ENCODE data around the gene MOB3A.
"Not testable (repeated sequence)": the region's sequence is repeated elsewhere in the genome, so short reads cannot be mapped to it uniquely, and the experiment has no call there.

The MOB3A gene

GRCh38 chr19:2108251-2109016, 12.3 kb upstream of the MOB3A start:
- no peak for DNase-seq

- no peak for DNase-seq
Observed at GRCh38 chr19:2103045-2103707, 7.0 kb upstream of the MOB3A start.

- no peak for DNase-seq
Observed at GRCh38 chr19:2101417-2102335, 5.5 kb upstream of the MOB3A start.

- no peak for DNase-seq
Observed at GRCh38 chr19:2100719-2101061, 4.6 kb upstream of the MOB3A start.

- DNase-seq: no peak
Observed at GRCh38 chr19:2099937-2100718, 4.0 kb upstream of the MOB3A start.

- DNase-seq: no peak
Observed at GRCh38 chr19:2099054-2099501, 3.0 kb upstream of the MOB3A start.

- no peak for DNase-seq
Observed at GRCh38 chr19:2097886-2098327, 1.8 kb upstream of the MOB3A start.

GRCh38 chr19:2097203-2097885, 1.2 kb upstream of the MOB3A start:
- peak; percentile 9 for DNase-seq

GRCh38 chr19:2096480-2097202, 515 bp upstream of the MOB3A start, which contains the start of gene IZUMO4:
TSS of gene IZUMO4 (plus strand) at chr19:2096915. CDS start at chr19:2096946, 31 bp downstream.
- DNase-seq: peak; percentile 99

- not testable (repeated sequence) for DNase-seq
Observed at GRCh38 chr19:2091926-2092525, 4.1 kb downstream of the MOB3A start.

GRCh38 chr19:2089727-2090053, 6.4 kb downstream of the MOB3A start:
- DNase-seq: no peak

- DNase-seq: no peak
Observed at GRCh38 chr19:2089001-2089711, 7.0 kb downstream of the MOB3A start.

GRCh38 chr19:2087621-2088100, 8.5 kb downstream of the MOB3A start:
- no peak for DNase-seq

- DNase-seq: not testable (repeated sequence)
Observed at GRCh38 chr19:2086695-2087620, 9.2 kb downstream of the MOB3A start.

GRCh38 chr19:2084993-2085720, 11.0 kb downstream of the MOB3A start:
- DNase-seq: no peak

GRCh38 chr19:2083174-2083854, 12.8 kb downstream of the MOB3A start:
- no peak for DNase-seq

All from NCI-H2171 treated with DMSO at 0.1 percent for 48 hours (cell line).